ENCODE measurements around the gene ACACB. TPM values are rescaled to one million over a fixed set of nuclear protein-coding genes. Genes with fewer than 3 reads are reported as not detected.

ACACB gene
- total and polyA plus RNA-seq, 2 donors (not counting 3 experiments of a cell fraction or from before 2014, with no cell fraction given): 1.3 to 5.7 TPM

DNA sequence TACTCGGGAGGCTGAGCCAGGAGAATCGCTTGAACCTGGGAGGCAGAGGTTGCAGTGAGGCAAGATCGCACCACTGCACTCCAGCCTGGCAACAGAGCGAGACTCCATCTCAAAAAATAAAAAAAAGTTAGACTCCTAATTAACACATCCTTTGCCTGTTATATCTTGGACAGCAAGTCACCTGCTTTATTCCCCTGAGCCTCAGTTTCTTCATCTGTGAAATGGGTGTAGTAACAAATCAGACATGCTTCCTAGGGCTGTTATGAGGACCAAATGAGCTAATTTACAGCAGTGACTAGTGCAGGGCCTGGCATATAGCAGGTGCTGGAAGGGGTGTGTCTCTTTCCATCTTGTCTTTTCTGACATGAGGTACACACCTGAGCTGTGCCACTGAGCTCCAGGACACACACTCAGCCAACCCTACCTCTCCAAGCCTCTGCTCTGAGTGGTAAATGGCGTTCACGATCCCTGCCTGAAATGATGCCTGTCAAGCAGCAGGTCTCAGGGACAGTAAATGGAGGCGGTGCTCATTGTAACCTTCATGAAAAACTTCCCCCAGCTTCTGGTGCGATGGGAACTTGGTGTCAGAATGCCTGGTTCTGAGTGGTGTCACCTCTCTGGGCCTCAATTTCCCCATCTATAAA lies 161.0 kb downstream of the ACACB start:
- BruUV-seq (replicated peaks): no TSS peak
- Histone ChIP-seq H3K79me2 (ENCODE audit: control insufficient read depth, insufficient read depth, low read length) (no peaks in the 10 kb centered on the region), H3K9me1 (replicated peaks; ENCODE audit: control insufficient read depth, extremely low read depth, insufficient read depth, low read length) (no peaks in the 10 kb centered on the region), H3K9ac (replicated peaks; ENCODE audit: extremely low read depth, insufficient read depth, low read length) (no peak overlapping the region), H3K9me3 (replicated peaks; ENCODE audit: control insufficient read depth, insufficient read depth, low read length) (no peaks in the 10 kb centered on the region), H4K20me1 (replicated peaks; ENCODE audit: control insufficient read depth, extremely low read depth, insufficient read depth, low read length) (no peaks in the 10 kb centered on the region), H3K36me3 (ENCODE audit: control insufficient read depth in 2 of 2, extremely low read depth in 1 of 2, insufficient read depth in 2 of 2, low read length in 2 of 2) (no peaks in the 10 kb centered on the region), H3K4me3 (replicated peaks in 1 of 3; ENCODE audit: insufficient read depth in 1 of 3, low read depth in 1 of 3, low read length in 3 of 3) (no peak overlapping the region), H3K4me1 (ENCODE audit: control insufficient read depth, extremely low read depth, insufficient read depth, low read length) (no peaks in the 10 kb centered on the region), H3K27me3 (ENCODE audit: control insufficient read depth in 2 of 2, insufficient read depth in 2 of 2, low read length in 2 of 2) (no peaks in the 10 kb centered on the region), H3K4me2 (ENCODE audit: insufficient read depth, low read length) (no peak overlapping the region), H2AFZ (ENCODE audit: low read depth, low read length) (no peak overlapping the region), H3K27ac (ENCODE audit: insufficient read depth, low read depth, low read length) (no peak overlapping the region)
- DNase-seq (ENCODE audit: low read depth, low spot score): no peak
- TF ChIP-seq GATA2 (IDR thresholded peaks at IDR 0.05; ENCODE audit: insufficient read depth, insufficient read length, low read depth, low read length): no peak
- no peak for TF ChIP-seq EZH2 (IDR thresholded peaks at IDR 0.05; ENCODE audit: borderline replicate concordance, low read depth, low read length, severe bottlenecking)
- TF ChIP-seq, protein P1, sequence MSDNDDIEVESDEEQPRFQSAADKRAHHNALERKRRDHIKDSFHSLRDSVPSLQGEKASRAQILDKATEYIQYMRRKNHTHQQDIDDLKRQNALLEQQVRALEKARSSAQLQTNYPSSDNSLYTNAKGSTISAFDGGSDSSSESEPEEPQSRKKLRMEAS (IDR thresholded peaks at IDR 0.05; ENCODE audit: insufficient read depth, insufficient read length): no peak
- TF ChIP-seq JUN (IDR thresholded peaks at IDR 0.05; ENCODE audit: borderline replicate concordance, insufficient read depth, insufficient read length, low read depth): no peak
- TF ChIP-seq FOS (IDR thresholded peaks at IDR 0.05; ENCODE audit: borderline replicate concordance, insufficient read depth, low read length): no peak
- no peak for TF ChIP-seq POLR2A (IDR thresholded peaks at IDR 0.05; ENCODE audit: low read depth, low read length)
- TF ChIP-seq CTCF (IDR thresholded peaks at IDR 0.05; ENCODE audit: extremely low read depth in 1 of 2, insufficient read depth in 1 of 2, low read depth in 1 of 2, low read length in 2 of 2): no peak
- TF ChIP-seq MYC (IDR thresholded peaks at IDR 0.05; ENCODE audit: low read depth, low read length): no peak
- TF ChIP-seq POLR2AphosphoS5 (IDR thresholded peaks at IDR 0.05; ENCODE audit: insufficient read depth, low read depth, low read length): no peak
- POLR2A ChIA-PET: no interaction called here
- CTCF ChIA-PET: interaction anchor here (3.2 kb wide), 1 partner anchor 108 kb away, joined by 7 read pairs; no protein-coding TSS in a partner anchor
- no peak for FAIRE-seq
- intact Hi-C loops (cut with micrococcal nuclease): no loop called here
- dilution Hi-C loops (cut with MboI; ENCODE audit: extremely low pct_ligation_motif_present, low sequenced_read_pairs): no loop called here

All from endothelial cell of umbilical vein (primary cell).